GM12878 (cell line): ENCODE results near the gene COL23A1. TPM values are rescaled to one million over a fixed set of nuclear protein-coding genes. Genes with fewer than 3 reads are reported as not detected.

ENCODE experiments used
- ATAC-seq: fragments of 200-7000 bp; cut with Tn5 transposase; 3 replicates; pipeline ENCODE4 v1.9.1; 2020; ENCODE audit warnings: mild to moderate bottlenecking, moderate library complexity
- BruUV-seq: library from RNA; stranded (reverse); fragments of 400-500 nt; replicated peaks from 2 replicates; lab custom pipeline; 2021; lab: Mats Ljungman, UMichigan
- CTCF ChIA-PET: fragments of 300-600 bp; sonication (Branson Sonifier 250); formaldehyde crosslinking; extraction: SDS; loops from one replicate; lab custom pipeline; 2021; ENCODE audit warnings: inconsistent platforms; lab: Yijun Ruan, JAX
- POLR2A ChIA-PET: fragments of 350-600 bp; formaldehyde crosslinking; extraction: SDS; loops from one replicate; lab custom pipeline; 2021; ENCODE audit warnings: inconsistent platforms; lab: Charles Lee
- RAD21 ChIA-PET: fragments of 300-600 bp; sonication (Branson Sonifier 250); formaldehyde crosslinking; loops from one replicate; lab custom pipeline; 2023; ENCODE audit warnings: antibody characterized with exemption; ENCODE audit not compliant: unreplicated experiment; lab: Charles Lee
- SMC1A ChIA-PET: fragments of 300-600 bp; sonication (Branson Sonifier 250); formaldehyde crosslinking; loops from one replicate; lab custom pipeline; 2023; ENCODE audit not compliant: unreplicated experiment, uncharacterized antibody; lab: Charles Lee
- DNase-seq: peaks from one replicate; pipeline ENCODE4 v3.0.0-alpha.2; 2011; ENCODE audit warnings: low read depth, low spot score
- FAIRE-seq: peaks from 3 replicates; lab custom pipeline; 2011; peaks lifted over from hg19 to GRCh38; lab: Jason Lieb, UNC
- H2AFZ ChIP-seq: 2 replicates; pipeline ENCODE4 v1.6.0; 2011; ENCODE audit warnings: low read depth, low read length, control low read depth; ENCODE audit not compliant: control insufficient read depth
- H3K27ac ChIP-seq: 2 replicates; pipeline ENCODE4 v1.5.1; 2011; ENCODE audit warnings: control low read depth; ENCODE audit not compliant: control insufficient read depth, insufficient read depth
- H3K27me3 ChIP-seq, 2 experiments: replicated peaks in 1 of 2; 2 replicates each; pipeline versions ENCODE4 v1.6.0 to v1.6.1; 2011; ENCODE audit warnings: low read length in 1 of 2; ENCODE audit not compliant: control insufficient read depth in 2 of 2, insufficient read depth in 2 of 2
- H3K36me3 ChIP-seq, 2 experiments: 2 replicates each; pipeline ENCODE4 v1.5.1; 2011; ENCODE audit warnings: low read length in 1 of 2; ENCODE audit not compliant: control insufficient read depth in 2 of 2, insufficient read depth in 2 of 2
- H3K4me1 ChIP-seq: 2 replicates; pipeline ENCODE4 v1.6.1; 2011; ENCODE audit warnings: mild to moderate bottlenecking, low read length, moderate library complexity, mixed read lengths; ENCODE audit not compliant: control insufficient read depth, insufficient read depth
- H3K4me2 ChIP-seq: 2 replicates; pipeline ENCODE4 v1.6.0; 2011; ENCODE audit warnings: control low read depth; ENCODE audit not compliant: control insufficient read depth, insufficient read depth
- H3K4me3 ChIP-seq: fragments of 200-600 bp; sonication (generic); 2 replicates; pipeline ENCODE4 v1.5.1; 2016
- H3K79me2 ChIP-seq: 2 replicates; pipeline ENCODE4 v1.6.0; 2011; ENCODE audit warnings: low read length; ENCODE audit not compliant: control insufficient read depth, insufficient read depth
- H3K9ac ChIP-seq: 2 replicates; pipeline ENCODE4 v1.8.0; 2011; ENCODE audit warnings: low read length, control low read depth, mixed read lengths; ENCODE audit not compliant: control insufficient read depth, insufficient read depth
- H3K9me3 ChIP-seq: replicated peaks from 3 replicates; pipeline ENCODE4 v1.5.1; 2011; ENCODE audit warnings: mild to moderate bottlenecking, low read length; ENCODE audit not compliant: control insufficient read depth, insufficient read depth
- H4K20me1 ChIP-seq: 2 replicates; pipeline ENCODE4 v1.6.0; 2011; ENCODE audit not compliant: control insufficient read depth, insufficient read depth
- MEF2A ChIP-seq: IDR thresholded peaks from 2 replicates; pipeline ENCODE4 v1.6.1; 2011; ENCODE audit warnings: low read depth, mild to moderate bottlenecking, low read length, moderate library complexity; ENCODE audit not compliant: insufficient read depth
- MXI1 ChIP-seq: fragments of 150-350 bp; IDR thresholded peaks from 2 replicates; pipeline ENCODE4 v1.6.1; 2011; ENCODE audit warnings: low read depth, mild to moderate bottlenecking, inconsistent platforms, low read length, improper control_type of control experiment
- STAT1 ChIP-seq: fragments of 450-650 bp; conservative IDR thresholded peaks from 2 replicates; pipeline ENCODE4 v1.6.1; 2014; ENCODE audit warnings: antibody characterized with exemption, mild to moderate bottlenecking
- TARDBP ChIP-seq: IDR thresholded peaks from 2 replicates; pipeline ENCODE4 v1.6.1; 2016; ENCODE audit warnings: borderline replicate concordance
- YBX1 ChIP-seq: fragments of 450-650 bp; IDR thresholded peaks from 2 replicates; pipeline ENCODE4 v1.6.1; 2016; ENCODE audit warnings: antibody characterized with exemption
- ZNF207 ChIP-seq: fragments of 450-650 bp; IDR thresholded peaks from 2 replicates; pipeline ENCODE4 v1.6.1; 2014; ENCODE audit warnings: antibody characterized with exemption, mild to moderate bottlenecking, borderline replicate concordance
- WGBS: methylation state at CpG from one replicate; pipeline ENCODE4 v1.1.6; 2016; ENCODE audit warnings: low lambda C conversion rate; ENCODE audit not compliant: insufficient replicate concordance, insufficient coverage; ENCODE audit errors: missing lambda C conversion rate; 5-methylcytosine and 5-hydroxymethylcytosine counted together
- in situ Hi-C: fragments of 300-500 bp; cut with MboI; formaldehyde crosslinking; loops from 9 replicates; pipeline ENCODE4 v1.14.3; 2018; ENCODE audit warnings: mixed read lengths
- intact Hi-C: fragments of 100-400 bp; cut with micrococcal nuclease; formaldehyde crosslinking; loops from one replicate; pipeline ENCODE4 v1.14.2; 2022; ENCODE audit not compliant: unreplicated experiment
- polyA plus RNA-seq, 11 experiments: library from polyadenylated mRNA; depleted of rRNA in 4 of 11; unstranded in 6 of 11; stranded (reverse) in 5 of 11; fragments of >200 nt; fragmentation: Nextera tagmentation in 4 of 11; fragmentation: Illumina TruSeq in 1 of 11; extraction: Ambion mirVana in 4 of 11; extraction: Trizol in 1 of 11; gene quantifications; 1 replicate in 1 of 11; 2 replicates in 10 of 11; pipeline versions ENCODE4 v1.2.1 to v1.2.3, GENCODE V29; 2011 to 2016; ENCODE audit warnings: inconsistent platforms in 2 of 11, missing spikeins in 2 of 11, low read depth in 1 of 11
- total RNA-seq, 4 experiments: library from RNA; depleted of rRNA in 3 of 4; stranded (reverse); fragments of >200 nt in 3 of 4; fragmentation: Illumina TruSeq in 1 of 4; extraction: Trizol in 1 of 4; gene quantifications; 2 replicates each; pipeline versions ENCODE4 v1.2.1 to v1.2.3, GENCODE V29; 2013 to 2021

COL23A1 gene
- total and polyA plus RNA-seq, 10 of the 15 experiments (the other 5 are each of a cell fraction or from before 2014, with no cell fraction given) = 0.03 to 0.83 (median 0.09) TPM; not detected in 5

DNA sequence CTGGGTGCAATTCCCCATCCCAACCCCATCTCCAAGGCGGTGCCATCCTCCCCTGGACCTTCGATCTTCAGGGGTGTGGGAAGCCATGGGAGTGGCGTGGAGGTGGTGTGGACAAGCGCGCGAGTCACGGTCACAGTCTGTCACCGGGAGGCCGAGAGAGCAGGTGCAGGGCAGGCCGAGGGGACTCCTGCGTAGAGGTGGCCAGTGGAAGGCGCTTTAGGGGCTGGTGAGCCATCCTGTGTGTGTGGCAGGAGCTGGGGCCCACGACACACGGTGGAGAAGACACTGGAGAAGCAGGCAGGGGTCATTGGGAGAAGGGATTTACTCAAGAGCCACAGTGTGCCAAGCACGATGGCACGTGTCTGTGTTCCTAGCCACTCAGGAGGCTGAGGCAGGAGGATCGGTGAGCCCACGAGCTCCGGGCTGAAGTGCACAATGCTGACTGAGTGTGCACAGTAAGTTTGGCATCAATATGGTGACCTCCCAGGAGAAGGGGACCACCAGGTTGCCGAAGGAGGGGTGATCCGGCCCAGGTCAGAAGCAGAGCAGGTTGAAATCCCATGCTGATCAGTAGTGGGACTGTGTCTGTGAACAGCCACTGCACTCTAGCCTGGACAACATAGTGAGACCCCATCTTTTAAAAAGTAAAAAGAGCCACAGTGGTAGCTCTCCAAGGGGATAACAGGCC lies 212.5 kb downstream of the COL23A1 start:
- BruUV-seq = no TSS peak
- no peaks in the 10 kb centered on the region for H4K20me1 ChIP-seq
- H3K4me1 ChIP-seq = no peaks in the 10 kb centered on the region
- SMC1A ChIA-PET = no interaction called here
- no peaks in the 10 kb centered on the region for H3K27me3 ChIP-seq
- RAD21 ChIA-PET = no interaction called here
- DNase-seq (no peak), ATAC-seq (no peak)
- in situ Hi-C loops (no loop called here), intact Hi-C loops (no loop called here)
- no peak overlapping the region for H3K9ac ChIP-seq
- H3K9me3 ChIP-seq = no peaks in the 10 kb centered on the region
- POLR2A ChIA-PET = no interaction called here
- H3K4me3 ChIP-seq = no peak overlapping the region
- WGBS = 36% methylated on average over 21 of the region's 21 CpGs
- no peak overlapping the region for H2AFZ ChIP-seq
- H3K27ac ChIP-seq = no peak overlapping the region
- H3K36me3 ChIP-seq = no peaks in the 10 kb centered on the region
- CTCF ChIA-PET = no interaction called here
- TF ChIP-seq YBX1 (no peak), MEF2A (no peak), MXI1 (no peak), STAT1 (no peak), ZNF207 (no peak)
- TF ChIP-seq, all 136 proteins: peak for 0
- H3K4me2 ChIP-seq = no peak overlapping the region
- H3K79me2 ChIP-seq = no peaks in the 10 kb centered on the region
- no peak for FAIRE-seq

- Histone ChIP-seq H2AFZ (no peak overlapping the region), H3K27me3 (no peaks in the 10 kb centered on the region), H3K9ac (no peak overlapping the region), H3K4me1 (no peaks in the 10 kb centered on the region), H3K9me3 (no peaks in the 10 kb centered on the region), H3K36me3 (no peaks in the 10 kb centered on the region), H3K79me2 (no peaks in the 10 kb centered on the region), H4K20me1 (no peaks in the 10 kb centered on the region), H3K4me3 (no peak overlapping the region), H3K27ac (no peak overlapping the region), H3K4me2 (no peak overlapping the region)
- POLR2A ChIA-PET = no interaction called here
- SMC1A ChIA-PET = no interaction called here
- BruUV-seq = no TSS peak
- intact Hi-C loops = no loop called here
- CTCF ChIA-PET = no interaction called here
- no peak for TF ChIP-seq TARDBP
- in situ Hi-C loops = no loop called here
- ATAC-seq (no peak), FAIRE-seq (no peak), DNase-seq (no peak)
- RAD21 ChIA-PET = no interaction called here
- WGBS = 25% methylated on average over 19 of the region's 19 CpGs
These were observed 213.1 kb downstream of the COL23A1 start for GRCh38 chr5:178376921-178377582.
